NCI-H345 (cell line): ENCODE data around the gene S100P.

Source experiments
- DNase-seq: peaks from one replicate; lab custom pipeline; 2025; lab: John Stamatoyannopoulos, UW

The S100P gene

DNA sequence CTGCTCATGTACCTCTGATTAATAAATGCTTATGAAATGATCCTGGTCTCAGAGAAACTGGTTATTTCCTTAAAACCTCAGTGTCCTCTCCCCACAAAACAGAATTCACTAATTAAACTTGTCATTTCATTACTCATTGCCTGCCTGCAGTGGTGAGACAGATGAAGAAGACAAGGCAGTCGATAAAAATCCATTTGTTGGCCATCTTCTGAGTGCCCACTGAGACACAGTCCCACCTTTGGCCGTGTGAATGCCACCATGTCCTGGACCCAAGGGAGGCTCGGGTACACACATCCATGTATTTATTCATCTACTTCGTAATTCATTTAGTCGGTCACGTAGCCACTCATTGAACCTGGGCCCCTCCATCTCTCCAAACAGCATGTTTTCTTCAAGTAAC lies 3.5 kb downstream of the S100P start:
- DNase-seq, result no peak

DNA sequence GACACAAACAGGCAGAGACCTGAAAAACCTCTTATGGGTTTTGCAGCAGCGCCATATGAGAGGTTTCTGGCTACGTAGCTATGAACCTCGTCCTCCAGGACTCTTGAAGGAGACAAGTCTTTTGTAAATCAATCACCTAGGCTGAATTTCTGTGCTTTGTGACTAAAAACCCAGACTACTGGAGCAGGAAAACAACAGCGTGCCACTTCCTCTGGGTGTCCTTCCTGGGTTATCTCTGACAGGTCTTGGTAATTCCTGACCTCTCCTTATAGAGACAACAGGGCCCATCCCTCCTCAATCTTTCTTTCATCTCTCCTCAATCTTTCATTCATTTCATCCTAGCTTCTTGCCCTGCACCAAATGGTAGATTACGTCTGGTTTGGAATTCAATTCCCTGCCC lies 5.7 kb downstream of the S100P start:
- DNase-seq, result no peak

DNA sequence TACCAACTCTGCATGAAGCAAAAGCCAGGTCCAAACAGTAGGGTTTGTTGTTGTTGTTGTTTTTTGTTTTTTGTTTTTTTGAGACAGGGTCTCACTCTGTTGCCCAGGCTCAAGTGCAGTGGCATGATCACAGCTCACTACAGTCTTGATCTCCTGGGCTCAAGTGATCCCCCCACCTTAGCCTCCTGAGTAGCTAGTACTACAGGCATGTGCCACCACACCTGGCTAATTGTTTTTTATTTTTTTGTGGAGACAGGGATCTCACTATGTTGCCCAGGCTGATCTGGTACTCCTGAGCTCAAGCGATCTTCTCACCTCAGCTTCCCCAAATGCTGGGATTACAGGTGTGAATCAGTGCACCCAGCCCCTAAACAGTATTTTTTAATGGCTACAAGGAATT lies 6.2 kb downstream of the S100P start:
- DNase-seq, result no peak

DNA sequence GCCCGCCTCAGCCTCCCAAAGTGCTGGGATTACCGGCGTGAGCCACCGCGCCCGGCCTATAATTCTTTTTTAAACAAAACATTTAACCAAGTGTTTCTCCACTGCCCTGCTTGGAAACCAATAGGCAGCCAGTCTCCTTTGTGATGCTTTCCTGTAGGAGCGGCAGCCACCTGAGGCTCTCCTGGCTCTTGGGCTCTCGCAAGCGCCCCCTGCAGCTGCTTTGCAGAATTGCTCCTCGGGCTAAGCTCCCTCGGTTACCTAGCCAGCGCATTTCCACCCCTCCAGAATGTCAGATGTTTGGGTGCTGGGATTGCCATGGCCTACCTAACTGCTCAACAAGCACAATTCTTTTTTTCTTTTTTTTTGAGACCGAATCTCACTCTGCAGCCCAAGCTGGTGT lies 7.7 kb downstream of the S100P start:
- no peak for DNase-seq

DNA sequence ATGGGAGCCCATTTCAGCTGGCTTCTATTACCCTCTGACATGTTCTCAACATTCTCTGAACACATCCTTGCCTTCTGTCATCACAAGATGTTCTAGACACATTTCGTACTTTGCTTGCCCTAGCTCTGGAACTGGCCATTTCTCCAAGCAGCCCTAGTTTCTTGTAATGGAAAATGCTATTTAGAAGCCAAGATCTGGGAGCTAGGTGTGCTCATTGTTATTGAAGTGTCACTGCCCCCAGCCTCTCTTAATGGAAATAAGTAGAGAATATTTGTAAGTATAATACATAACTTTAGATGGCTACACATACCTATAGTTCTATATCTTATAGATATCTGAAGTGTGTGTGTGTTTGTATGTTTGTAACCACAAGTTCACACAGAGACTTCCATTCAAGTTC lies 9.1 kb downstream of the S100P start:
- no peak for DNase-seq

DNA sequence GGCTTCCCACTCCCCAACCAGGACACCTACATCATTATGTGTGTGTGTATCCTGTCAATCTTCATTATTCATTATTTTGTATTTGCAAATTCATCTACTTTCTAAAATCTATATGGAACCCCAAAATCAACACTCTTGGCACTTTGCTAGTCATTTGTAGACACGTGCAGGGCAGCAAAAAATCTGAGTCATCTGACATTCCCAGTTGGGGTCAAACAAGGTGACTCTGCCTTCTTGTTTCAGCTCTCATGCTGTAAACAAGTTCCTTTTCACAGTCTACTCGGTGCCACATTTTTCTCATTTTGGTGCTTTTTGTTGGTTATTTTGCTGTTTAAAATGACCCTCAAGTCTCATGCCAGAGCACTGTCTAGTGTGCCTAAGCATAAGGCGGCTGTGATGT lies 10.1 kb downstream of the S100P start:
- no peak for DNase-seq

DNA sequence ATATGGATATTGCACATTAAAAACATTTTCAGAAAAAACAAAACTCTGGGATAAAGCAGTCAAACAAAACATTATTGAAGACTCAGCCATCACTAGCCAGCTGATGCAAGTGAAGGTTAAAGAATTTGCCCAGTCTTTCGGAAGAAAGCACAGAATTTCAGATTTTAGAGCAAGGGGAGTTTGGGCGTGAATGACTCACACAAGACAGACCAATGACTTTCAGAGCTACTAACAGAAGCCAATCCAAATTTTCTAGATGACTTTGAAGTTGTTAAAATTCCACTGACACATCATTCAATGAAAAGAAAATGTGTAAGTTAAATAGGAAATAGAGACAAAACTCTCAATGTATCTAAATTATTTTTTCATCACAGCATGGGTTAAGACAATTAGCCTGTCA lies 12.0 kb downstream of the S100P start:
- DNase-seq, result no peak

DNA sequence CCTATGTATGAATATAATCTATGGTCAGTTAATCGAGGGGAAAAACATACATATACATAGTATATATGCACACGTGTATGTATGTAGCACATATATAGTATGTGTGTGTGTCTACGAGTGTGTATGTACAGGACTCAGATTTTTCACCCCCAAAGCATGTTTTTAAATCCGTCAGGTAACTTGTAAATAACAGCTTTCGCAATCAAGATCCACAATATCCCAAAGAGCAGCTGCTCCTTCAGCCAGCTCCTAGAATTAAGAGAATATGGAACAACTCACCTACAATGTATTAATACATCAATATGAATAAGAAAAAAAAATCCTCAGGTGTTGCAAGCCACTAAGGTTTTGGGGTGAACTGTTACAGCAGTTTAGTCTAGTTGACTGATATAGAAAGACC lies 12.5 kb downstream of the S100P start:
- no peak for DNase-seq

DNA sequence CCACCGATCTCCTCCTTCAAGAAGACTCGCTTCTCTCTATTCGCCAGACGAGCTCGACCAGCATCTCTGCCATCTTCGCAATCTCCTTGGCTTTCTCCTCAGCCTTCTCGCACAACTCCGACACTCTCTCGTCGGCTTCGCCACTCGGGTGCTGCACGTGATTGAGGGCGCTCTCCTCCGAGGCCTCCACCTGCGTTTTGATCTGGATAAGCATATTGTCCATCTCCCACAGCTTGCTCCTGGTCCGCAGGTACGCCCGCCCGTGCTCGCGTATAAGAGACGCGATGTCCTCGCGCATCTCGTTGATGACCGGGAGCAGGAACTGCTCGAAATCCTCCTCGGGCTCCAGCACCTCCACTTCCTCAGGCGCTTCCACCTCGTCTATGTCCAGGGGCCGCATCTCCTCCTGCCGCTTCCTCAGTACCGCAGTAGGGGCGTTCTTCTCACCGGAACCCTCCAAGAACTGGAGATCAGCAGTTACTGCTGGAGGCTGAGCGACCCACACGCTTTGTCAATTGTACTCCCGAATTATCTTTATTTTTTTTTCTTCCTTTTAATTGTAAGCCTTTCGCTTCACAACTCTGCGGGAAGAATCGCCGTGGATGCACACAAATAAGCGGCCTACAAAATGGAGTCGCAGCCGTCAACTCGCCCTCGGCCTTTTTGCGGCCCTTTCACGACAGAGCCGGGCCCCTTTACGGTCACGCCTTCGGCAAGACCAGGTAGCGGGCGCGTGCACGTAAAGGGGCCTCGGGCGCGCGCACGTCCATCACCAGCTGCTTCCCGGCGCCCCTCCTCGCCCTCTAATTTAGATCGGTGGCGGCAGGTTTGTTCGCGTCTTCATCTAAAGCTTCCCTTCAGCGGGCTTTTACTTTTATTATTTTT lies 15.8 kb downstream of the S100P start, which contains the start of gene MRFAP1L1:
TSS of gene MRFAP1L1 (minus strand) at position 636 of the 885 bp plus-strand sequence. CDS start at position 400, 236 bp downstream.
- DNase-seq, result peak; percentile 95

DNA sequence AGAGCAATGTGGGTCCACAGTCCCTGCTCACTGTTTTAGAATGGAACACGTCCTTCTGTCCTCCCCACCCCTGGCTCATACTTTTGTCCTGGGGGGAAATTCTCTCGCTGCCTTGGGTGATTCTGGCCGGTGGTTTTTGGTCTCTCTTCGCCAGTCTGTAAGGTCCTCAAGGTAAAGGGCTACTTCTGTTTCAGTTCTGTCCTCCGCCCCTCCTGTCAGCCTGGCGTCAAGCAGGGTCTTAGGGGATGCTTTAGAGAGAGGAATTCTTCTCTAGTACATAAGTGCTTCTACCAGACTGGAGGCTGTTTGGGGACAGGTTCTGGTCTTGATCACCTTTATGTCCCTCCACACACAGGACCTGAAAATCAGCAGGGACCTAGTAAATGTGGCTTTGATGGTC lies 16.6 kb downstream of the S100P start:
- DNase-seq, result no peak

DNA sequence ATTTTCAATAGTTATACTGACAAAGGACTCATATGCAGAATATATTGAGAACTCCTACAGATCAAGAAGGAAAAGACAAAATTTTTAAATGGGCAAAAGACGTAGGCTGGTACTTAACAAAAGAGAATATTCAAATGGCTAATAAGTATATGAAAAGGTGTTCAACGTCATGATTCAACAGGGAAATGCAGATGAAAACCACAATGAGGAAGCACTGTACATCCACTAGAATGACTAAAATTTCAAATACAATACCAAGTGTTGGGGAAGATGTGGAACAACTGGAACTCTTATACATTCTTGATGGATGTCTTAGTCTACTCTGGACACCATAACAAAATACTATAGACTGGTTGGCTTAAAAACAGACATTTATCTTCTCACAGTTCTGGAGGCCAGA lies 17.3 kb downstream of the S100P start:
- no peak for DNase-seq

DNA sequence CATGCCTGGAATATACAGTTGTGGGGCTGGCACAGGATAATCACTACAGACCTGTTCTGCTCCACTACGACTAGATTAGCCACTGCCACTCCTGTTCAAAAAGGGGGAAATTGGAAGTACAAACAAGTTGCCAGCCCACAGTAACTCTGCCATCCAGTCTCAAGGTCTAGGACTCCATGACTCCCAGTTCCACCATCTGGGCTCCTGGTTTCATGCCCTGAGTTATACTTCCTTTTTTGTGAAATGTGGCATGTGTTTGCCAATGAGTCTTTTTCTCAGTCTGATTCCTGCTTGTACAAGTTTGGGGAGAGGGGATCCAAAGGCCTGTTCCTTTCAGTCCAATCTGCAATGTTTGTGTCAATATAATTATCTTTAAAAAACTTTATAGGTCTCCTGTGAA lies 21.3 kb downstream of the S100P start:
- DNase-seq, result no peak

DNA sequence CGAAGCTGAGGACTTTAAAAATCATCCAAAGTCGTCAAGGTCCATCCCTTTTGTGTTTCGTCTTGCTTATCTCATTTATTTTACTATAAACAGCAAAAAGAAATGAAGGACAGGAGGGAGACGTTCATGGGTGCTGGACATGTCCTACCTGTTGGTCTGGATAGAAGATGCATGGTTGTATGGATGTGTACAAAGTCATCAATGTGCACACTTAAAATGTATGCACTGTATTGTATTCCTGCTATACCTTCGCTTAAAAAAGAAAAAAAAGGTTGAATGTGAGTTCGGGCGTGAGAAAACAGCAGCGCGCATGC lies 22.0 kb downstream of the S100P start:
- DNase-seq, result no peak

DNA sequence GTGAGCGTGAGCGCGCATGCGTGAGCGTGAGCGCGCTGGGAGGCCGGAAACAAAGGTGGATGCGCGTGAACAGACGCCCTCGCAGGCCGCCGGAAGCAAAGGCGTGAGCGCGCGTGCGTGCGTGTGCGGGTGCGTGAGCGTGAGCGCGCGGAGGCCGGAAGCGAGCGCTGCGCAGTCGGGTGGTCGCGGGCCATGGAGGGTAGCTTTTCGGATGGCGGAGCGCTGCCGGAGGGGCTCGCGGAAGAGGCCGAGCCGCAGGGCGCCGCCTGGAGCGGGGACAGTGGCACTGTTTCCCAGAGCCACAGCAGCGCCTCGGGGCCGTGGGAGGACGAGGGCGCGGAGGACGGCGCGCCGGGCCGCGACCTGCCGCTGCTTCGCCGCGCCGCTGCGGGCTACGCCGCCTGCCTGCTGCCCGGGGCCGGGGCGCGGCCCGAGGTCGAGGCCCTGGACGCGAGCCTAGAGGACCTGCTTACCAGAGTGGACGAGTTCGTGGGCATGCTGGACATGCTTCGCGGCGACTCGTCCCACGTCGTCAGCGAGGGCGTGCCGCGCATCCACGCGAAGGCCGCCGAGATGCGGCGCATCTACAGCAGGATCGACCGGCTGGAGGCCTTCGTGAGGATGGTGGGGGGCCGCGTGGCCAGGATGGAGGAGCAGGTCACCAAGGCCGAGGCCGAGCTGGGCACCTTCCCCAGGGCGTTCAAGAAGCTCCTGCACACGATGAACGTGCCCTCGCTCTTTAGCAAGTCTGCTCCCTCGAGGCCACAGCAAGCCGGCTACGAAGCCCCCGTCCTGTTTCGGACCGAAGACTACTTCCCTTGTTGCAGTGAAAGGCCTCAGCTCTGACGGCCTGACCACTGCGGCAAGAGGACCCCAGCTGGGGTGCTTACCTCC lies 22.6 kb downstream of the S100P start, which contains the start of gene BLOC1S4:
TSS of gene BLOC1S4 (plus strand) at position 157 of the 894 bp plus-strand sequence. CDS start at position 193, 36 bp downstream.
- DNase-seq, result peak; percentile 88

DNA sequence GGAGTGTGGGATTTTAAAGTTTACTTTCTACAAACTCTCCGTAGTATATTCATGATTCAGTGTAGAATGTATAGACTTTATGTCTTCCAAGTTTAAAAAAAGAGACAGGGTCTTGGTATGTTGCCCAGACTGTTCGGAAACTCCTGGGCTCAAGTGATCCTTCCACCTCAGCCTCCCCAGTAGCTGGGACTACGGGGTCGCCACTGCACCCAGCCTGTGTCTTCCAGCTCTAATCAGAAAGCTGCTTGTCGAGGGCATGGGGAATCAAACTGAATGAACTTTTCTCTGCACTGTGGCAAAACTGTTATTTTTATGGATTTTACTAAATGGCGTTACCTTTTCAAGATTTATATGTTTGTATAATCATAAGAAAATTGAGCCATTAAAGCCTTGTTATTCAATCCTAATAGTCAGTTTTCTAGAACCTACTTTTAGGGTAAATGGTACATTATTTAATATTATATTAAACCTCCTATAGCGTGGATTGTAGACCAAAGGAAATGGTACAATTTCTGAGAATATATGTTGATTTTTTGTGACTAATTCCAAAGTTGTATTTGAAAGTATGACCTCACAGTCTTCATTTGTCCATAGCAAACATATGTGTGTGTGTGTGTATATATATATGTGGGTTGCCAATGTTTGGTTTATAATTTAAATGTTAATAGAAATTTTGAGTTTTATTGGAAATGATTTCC lies 23.4 kb downstream of the S100P start:
- DNase-seq, result no peak

DNA sequence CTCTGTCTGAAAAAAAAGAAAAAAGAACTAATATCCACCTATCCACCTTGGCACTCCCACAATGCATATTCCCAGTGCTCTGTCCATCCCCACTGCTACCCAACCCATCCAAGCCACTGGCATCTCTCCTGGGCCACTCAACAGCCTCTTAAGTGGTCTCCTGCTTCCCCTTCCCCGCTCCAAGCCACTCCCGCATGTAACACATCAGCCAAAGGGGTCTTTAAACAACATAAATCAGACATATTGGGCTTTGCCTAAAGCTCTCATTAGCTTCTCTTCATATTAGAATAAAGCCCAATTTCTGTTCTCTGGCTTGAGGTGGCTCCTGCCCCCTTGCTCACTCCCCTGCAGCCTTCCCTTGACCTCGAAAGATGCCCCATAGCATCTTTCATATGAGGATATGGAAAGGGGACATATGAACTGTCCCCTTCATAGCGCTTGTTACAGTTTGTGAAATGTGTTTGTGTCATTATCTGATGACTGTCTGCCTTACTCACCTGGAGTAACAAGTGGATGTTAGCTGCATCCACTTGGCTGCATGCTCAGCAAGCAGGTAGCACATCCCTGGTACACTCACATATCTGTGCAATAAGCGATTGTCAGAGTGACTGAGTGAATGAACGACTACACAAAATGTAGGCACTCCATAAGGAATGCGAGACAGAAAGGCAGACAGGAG lies 25.4 kb downstream of the S100P start:
- DNase-seq, result no peak

DNA sequence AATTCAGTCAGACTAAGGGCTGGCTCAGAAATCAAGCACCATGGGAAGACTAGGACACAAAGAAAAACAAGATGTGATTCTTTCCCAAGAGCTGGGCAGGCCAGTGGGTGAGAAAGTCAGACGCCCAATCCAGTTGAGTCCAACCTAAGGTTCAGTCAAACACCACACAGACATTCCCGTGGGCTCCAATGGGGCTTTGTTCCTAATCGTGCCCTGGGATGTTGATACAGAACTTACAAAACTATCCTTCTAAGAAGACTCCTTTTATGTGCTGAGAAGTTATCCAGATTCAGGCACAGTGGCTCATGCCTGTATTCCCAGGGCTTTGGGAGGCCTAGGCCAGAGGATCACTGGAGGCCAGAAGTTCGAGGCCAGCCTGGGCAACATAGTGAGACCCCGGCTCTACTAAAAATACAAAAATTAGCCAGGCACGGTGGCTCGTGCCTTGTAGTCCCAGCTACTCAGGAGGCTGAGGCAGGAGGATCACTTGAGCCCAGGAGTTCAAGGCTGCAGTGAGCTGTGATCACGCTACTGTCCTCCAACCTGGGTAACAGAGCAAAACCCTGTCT lies 26.0 kb downstream of the S100P start:
- DNase-seq, result no peak

DNA sequence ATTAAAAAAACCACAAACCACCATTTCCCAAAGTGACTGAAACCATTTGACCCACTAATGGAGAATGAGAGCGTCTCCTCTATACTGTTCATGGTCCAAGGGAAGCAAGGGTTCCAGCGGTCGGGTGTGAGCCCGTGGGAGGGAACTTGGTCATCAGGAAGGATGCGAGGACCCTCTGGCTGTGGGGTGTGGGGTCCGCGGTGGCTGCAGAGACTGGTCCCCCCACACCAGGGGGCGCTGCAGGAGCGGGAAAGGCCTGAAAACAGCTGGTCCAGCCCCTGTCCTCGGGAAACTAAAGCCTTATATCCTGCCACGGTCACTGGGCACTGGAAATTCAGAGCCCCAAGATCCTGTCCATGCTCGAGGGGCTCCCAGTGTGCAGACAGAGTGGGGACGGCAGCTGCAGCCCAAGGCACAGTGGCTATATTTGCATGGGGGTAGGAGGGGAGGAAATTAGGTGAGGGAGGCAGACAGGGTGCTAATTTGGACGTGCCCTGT lies 26.6 kb downstream of the S100P start:
- DNase-seq, result peak; percentile 64

DNA sequence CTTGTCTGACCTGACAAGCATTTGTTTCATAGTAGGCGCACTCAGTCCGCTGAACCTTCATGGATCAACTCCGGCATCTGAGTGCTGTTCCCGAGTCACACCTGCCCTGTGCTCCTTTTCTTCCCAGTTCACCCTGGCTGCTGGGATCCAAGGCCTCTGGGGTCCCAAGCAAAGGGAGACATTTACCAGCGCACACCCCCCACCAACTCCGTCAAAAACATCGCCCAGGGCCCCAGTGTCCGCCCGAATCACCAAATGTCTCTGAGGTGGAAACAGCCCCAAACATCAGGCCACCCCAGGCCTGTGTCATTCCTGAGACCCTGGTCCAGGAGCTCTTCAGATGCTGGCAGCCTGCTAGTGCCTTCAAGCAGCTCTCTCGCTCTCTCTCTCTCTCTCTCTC lies 27.4 kb downstream of the S100P start:
- no peak for DNase-seq

DNA sequence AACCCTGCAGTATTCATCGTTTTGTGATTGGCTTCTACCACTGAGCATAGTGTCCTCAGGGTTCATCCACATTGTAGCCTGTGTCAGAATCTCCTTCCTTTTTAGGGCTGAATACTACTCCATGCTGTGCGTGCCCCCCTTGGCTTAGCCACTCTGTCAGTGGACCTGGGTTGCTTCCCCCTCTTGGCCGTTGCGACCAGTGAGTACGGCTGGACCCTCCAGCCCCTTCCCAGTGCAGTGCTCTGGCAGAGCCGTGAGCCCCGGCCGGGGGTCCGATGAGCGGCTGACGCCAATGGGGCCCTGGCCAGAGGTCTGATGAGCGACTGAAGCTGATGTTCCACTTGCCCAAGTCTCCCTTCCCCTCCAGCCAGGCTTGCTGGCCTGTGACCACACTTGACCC lies 29.2 kb downstream of the S100P start:
- DNase-seq, result no peak

DNA sequence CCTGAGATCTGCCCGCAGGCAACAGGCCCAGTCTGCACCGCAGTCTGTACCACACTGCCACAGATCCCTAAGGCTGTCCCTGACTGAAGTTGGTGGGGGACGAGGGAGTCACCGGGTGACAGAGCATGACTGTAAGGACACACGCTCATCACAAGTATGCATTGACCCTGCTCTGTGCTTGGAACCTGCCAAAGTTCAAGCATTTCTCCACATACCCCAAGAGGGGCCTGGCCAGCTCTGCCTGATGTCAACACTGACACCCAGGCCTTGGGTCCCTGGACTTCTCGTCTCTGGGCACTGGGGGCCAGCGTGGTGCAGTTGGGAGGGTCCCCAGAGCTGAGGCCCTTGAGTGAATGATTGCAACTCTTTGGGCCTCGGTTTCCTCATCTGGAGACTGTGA lies 30.2 kb downstream of the S100P start:
- DNase-seq, result no peak
